Naive thymus-derived CD4-positive, alpha-beta T cell (primary cell): Measurements from ENCODE around the gene TOPORS. TPM values are rescaled to one million over a fixed set of nuclear protein-coding genes. Genes with fewer than 3 reads are reported as not detected.

Source experiments
- ATAC-seq: fragments of 150-1000 bp; cut with Tn5 transposase; 2 replicates; pipeline ENCODE4 v1.10.0; 2021; ENCODE audit warnings: mild to moderate bottlenecking, moderate library complexity
- CTCF ChIA-PET: fragments of 350-600 bp; sonication (Branson Sonifier 250); formaldehyde crosslinking; loops from one replicate; lab custom pipeline; 2021; ENCODE audit warnings: antibody characterized with exemption; lab: Charles Lee
- POLR2A ChIA-PET: fragments of 350-600 bp; sonication (Branson Sonifier 250); formaldehyde crosslinking; loops from one replicate; lab custom pipeline; 2021; ENCODE audit warnings: antibody characterized with exemption, inconsistent platforms; lab: Charles Lee
- DNase-seq, 9 donors: peaks; one replicate each; pipeline versions ENCODE4 v3.0.0 to v3.0.0-alpha.2; 2020 to 2022; ENCODE audit warnings: mixed read lengths in 1 of 9
- H3K27ac ChIP-seq: one replicate; pipeline ENCODE4 v1.7.0; 2013; ENCODE audit warnings: mild to moderate bottlenecking, low read depth, low read length, moderate library complexity
- H3K27me3 ChIP-seq, 2 donors: one replicate each; pipeline ENCODE4 v1.7.0; 2013; ENCODE audit warnings: low read length in 2 of 2, mild to moderate bottlenecking in 2 of 2, moderate library complexity in 2 of 2; ENCODE audit not compliant: control insufficient read depth in 2 of 2, insufficient read depth in 2 of 2
- H3K36me3 ChIP-seq, 3 experiments: 1 replicate in 2 of 3; 2 replicates in 1 of 3; pipeline ENCODE4 v1.7.0; 2013; ENCODE audit warnings: low read length in 3 of 3, mild to moderate bottlenecking in 3 of 3, moderate library complexity in 1 of 3; ENCODE audit not compliant: insufficient read depth in 3 of 3, control insufficient read depth in 2 of 3
- H3K4me1 ChIP-seq, 2 donors: one replicate each; pipeline ENCODE4 v1.7.0; 2013; ENCODE audit warnings: low read length in 2 of 2, mild to moderate bottlenecking in 2 of 2, moderate library complexity in 1 of 2; ENCODE audit not compliant: control insufficient read depth in 2 of 2, insufficient read depth in 2 of 2
- H3K4me3 ChIP-seq: 2 replicates; pipeline ENCODE4 v1.7.0; 2013; ENCODE audit warnings: mild to moderate bottlenecking, low read length
- H3K9me3 ChIP-seq, 3 experiments: 1 replicate in 2 of 3; 2 replicates in 1 of 3; pipeline ENCODE4 v1.7.0; 2013; ENCODE audit warnings: low read length in 3 of 3; ENCODE audit not compliant: control insufficient read depth in 2 of 3
- H3K27ac Mint-ChIP-seq, 9 donors: one replicate each; pipeline ENCODE4 v1.8.0; 2020 to 2022; ENCODE audit warnings: mixed read lengths in 9 of 9, mild to moderate bottlenecking in 8 of 9, moderate library complexity in 5 of 9, inconsistent platforms in 2 of 9
- H3K27me3 Mint-ChIP-seq, 5 donors: one replicate each; pipeline ENCODE4 v1.8.0; 2021 to 2022; ENCODE audit warnings: mixed read lengths in 5 of 5, mild to moderate bottlenecking in 1 of 5
- H3K36me3 Mint-ChIP-seq, 5 donors: one replicate each; pipeline ENCODE4 v1.8.0; 2020 to 2022; ENCODE audit warnings: mixed read lengths in 5 of 5, mild to moderate bottlenecking in 3 of 5, inconsistent platforms in 1 of 5
- H3K4me1 Mint-ChIP-seq, 7 donors: one replicate each; pipeline ENCODE4 v1.8.0; 2020 to 2022; ENCODE audit warnings: mixed read lengths in 7 of 7, mild to moderate bottlenecking in 3 of 7, inconsistent platforms in 1 of 7
- H3K4me3 Mint-ChIP-seq, 10 donors: one replicate each; pipeline ENCODE4 v1.8.0; 2020 to 2022; ENCODE audit warnings: mild to moderate bottlenecking in 10 of 10, mixed read lengths in 10 of 10, moderate library complexity in 6 of 10, inconsistent platforms in 2 of 10
- H3K9me3 Mint-ChIP-seq, 11 donors: one replicate each; pipeline ENCODE4 v1.8.0; 2020 to 2022; ENCODE audit warnings: mixed read lengths in 11 of 11, mild to moderate bottlenecking in 4 of 11, inconsistent platforms in 1 of 11, moderate library complexity in 1 of 11
- intact Hi-C, 2 donors: fragments of 100-400 bp; cut with micrococcal nuclease; formaldehyde crosslinking; loops; one replicate each; pipeline ENCODE4 v1.15.1; 2023
- polyA plus RNA-seq, 2 donors: library from polyadenylated mRNA; unstranded; fragments of 300-500 nt; fragmentation: Illumina TruSeq; gene quantifications; one replicate each; pipeline ENCODE4 v1.2.3, GENCODE V29; 2021
- total RNA-seq, 6 experiments: library from RNA in 5 of 6; stranded (reverse) in 5 of 6; gene quantifications; 1 replicate in 5 of 6; 2 replicates in 1 of 6; pipeline ENCODE4 v1.2.3 and lab custom pipeline; 2021 to 2026

Gene TOPORS
- total and polyA plus RNA-seq, 7 experiments from 2014 or later: 12.1 to 27.3 (median 24.4) TPM

DNA sequence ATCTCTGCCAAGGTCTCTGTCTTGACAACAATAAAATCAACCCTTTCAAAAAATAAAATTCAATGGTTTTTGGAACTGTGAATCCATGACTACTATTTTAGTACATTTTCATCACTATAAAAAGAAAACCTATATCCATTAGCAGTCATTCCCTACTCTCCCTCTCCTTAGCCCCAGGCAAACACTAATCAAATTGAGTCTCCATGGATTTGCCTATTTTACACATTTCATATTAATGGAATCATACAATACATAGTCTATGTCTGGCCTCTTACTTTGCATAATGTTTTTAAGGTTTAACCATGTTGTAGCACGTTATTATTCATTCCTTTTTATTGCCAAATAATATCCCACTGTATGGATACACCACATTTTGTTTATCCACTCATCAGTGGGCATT is 50.5 kb downstream of the TOPORS start:
- no peaks in the 10 kb centered on the region for H3K27me3 ChIP-seq
- Mint-ChIP-seq H3K4me3 (no peak overlapping the region), H3K4me1 (peaks cover 0 to 24% (median 11%) of the 10 kb centered on the region in 7 donors), H3K27me3 (no peaks in the 10 kb centered on the region), H3K27ac (peak overlapping the region in 4 of 9 donors; percentile 14 to 65 (median 30)), H3K36me3 (peaks cover 5 to 32% (median 20%) of the 10 kb centered on the region in 5 donors), H3K9me3 (no peaks in the 10 kb centered on the region)
- DNase-seq (no peak), ATAC-seq (no peak)
- ChIA-PET POLR2A (no interaction called here), CTCF (no interaction called here)
- H3K4me3 ChIP-seq: no peak overlapping the region
- H3K9me3 ChIP-seq: no peaks in the 10 kb centered on the region
- intact Hi-C loops: no loop called here
- H3K4me1 ChIP-seq: peaks cover 0 to 3% of the 10 kb centered on the region in 2 donors
- peaks cover 6 to 33% (median 12%) of the 10 kb centered on the region in 3 experiments for H3K36me3 ChIP-seq
- H3K27ac ChIP-seq: no peak overlapping the region

DNA sequence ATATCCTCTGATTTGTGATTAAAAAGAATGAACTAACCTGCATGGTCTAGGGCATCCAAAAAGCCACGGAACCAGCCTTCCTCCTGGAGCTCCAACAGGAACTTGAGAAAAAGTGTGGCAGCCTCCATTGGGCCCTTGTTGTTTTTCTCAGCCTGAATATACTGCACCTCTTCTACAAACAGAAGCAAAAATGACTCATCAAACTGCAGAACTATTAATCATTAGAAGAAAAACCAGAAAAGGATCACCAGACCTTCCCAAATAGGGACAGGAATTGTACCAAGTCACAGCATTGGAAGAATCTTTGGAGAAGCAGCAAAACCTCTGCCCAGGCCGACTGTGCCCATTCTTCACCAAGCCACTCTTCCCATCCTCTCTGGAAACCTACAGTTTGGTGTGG is 51.6 kb downstream of the TOPORS start:
- H3K9me3 ChIP-seq: no peaks in the 10 kb centered on the region
- H3K9me3 Mint-ChIP-seq: no peaks in the 10 kb centered on the region
- H3K27ac Mint-ChIP-seq: peak overlapping the region in 1 of 9 donors; percentile 26
- no peak overlapping the region for H3K27ac ChIP-seq
- no peaks in the 10 kb centered on the region for H3K4me1 ChIP-seq
- POLR2A ChIA-PET: no interaction called here
- H3K27me3 Mint-ChIP-seq: no peaks in the 10 kb centered on the region
- H3K4me1 Mint-ChIP-seq: peaks cover 0 to 18% (median 8%) of the 10 kb centered on the region in 7 donors
- DNase-seq: no peak
- H3K36me3 Mint-ChIP-seq: peaks cover 5 to 43% (median 28%) of the 10 kb centered on the region in 5 donors
- H3K27me3 ChIP-seq: no peaks in the 10 kb centered on the region
- H3K36me3 ChIP-seq: peaks cover 6 to 42% (median 12%) of the 10 kb centered on the region in 3 experiments
- CTCF ChIA-PET: no interaction called here
- intact Hi-C loops: no loop called here
- no peak for ATAC-seq
- no peak overlapping the region for H3K4me3 ChIP-seq
- H3K4me3 Mint-ChIP-seq: no peak overlapping the region

DNA sequence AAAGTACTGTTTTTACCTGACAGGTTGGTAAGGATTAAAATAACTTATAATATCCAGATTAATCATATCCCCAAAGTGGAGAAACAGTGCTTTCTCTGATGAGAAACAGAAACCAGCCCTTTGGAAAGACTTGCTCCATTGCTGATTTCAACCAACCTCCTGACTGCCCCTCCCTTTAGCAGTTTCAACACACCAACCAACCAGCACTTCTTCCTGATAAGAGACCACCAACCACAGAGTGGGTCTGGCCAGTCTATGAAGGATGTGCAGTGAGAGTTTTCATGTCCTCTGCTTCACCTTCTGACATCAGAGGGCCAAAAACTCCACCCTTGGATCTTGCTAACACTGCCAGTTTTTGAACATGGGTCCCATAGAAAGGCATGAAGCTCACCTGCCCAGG is 54.5 kb downstream of the TOPORS start:
- H3K4me3 ChIP-seq: no peak overlapping the region
- peaks cover 6 to 41% (median 12%) of the 10 kb centered on the region in 3 experiments for H3K36me3 ChIP-seq
- H3K27ac Mint-ChIP-seq: peak overlapping the region in 3 of 9 donors; percentile 19 to 83 (median 23)
- peaks cover 0 to 10% (median 4%) of the 10 kb centered on the region in 7 donors for H3K4me1 Mint-ChIP-seq
- POLR2A ChIA-PET: no interaction called here
- intact Hi-C loops: no loop called here
- DNase-seq (no peak), ATAC-seq (no peak)
- CTCF ChIA-PET: no interaction called here
- H3K9me3 Mint-ChIP-seq: no peaks in the 10 kb centered on the region
- H3K36me3 Mint-ChIP-seq: peaks cover 5 to 47% (median 30%) of the 10 kb centered on the region in 5 donors
- H3K4me3 Mint-ChIP-seq: no peak overlapping the region
- no peaks in the 10 kb centered on the region for H3K27me3 Mint-ChIP-seq
- no peak overlapping the region for H3K27ac ChIP-seq
- no peaks in the 10 kb centered on the region for H3K27me3 ChIP-seq
- H3K9me3 ChIP-seq: no peaks in the 10 kb centered on the region
- no peaks in the 10 kb centered on the region for H3K4me1 ChIP-seq

DNA sequence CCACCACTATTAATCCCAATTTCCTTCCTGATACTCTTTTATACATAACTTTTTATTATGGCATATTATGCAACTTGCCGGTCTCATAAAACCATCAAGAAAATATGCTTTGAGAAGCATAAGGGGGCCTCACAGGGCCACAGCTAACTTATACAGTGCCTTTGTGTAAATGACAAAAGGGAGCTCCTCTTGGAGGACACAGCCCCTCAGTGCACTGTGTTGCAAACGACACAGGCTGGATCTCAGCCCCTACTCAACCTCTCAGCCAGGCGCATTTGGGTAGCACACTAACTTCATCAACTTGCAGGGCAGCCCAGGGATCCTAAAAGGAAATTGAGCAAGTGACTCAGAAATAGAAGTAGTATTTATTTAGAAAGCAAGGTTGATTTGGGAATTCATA is 61.8 kb downstream of the TOPORS start:
- H3K27me3 Mint-ChIP-seq: no peaks in the 10 kb centered on the region
- H3K4me3 Mint-ChIP-seq: no peak overlapping the region
- no peak overlapping the region for H3K4me3 ChIP-seq
- ChIA-PET CTCF (interaction anchor here (1.1 kb wide), 1 partner anchor 112 kb away, joined by 6 read pairs; no protein-coding TSS in a partner anchor), POLR2A (no interaction called here)
- no peaks in the 10 kb centered on the region for H3K9me3 ChIP-seq
- H3K27ac ChIP-seq: no peak overlapping the region
- peaks cover 10 to 60% (median 30%) of the 10 kb centered on the region in 3 experiments for H3K36me3 ChIP-seq
- DNase-seq: no peak
- H3K36me3 Mint-ChIP-seq: peaks cover 10 to 53% (median 36%) of the 10 kb centered on the region in 5 donors
- H3K9me3 Mint-ChIP-seq: no peaks in the 10 kb centered on the region
- ATAC-seq: no peak
- no peaks in the 10 kb centered on the region for H3K4me1 ChIP-seq
- H3K27ac Mint-ChIP-seq: peak overlapping the region in 2 of 9 donors; percentile 14 to 39
- no peaks in the 10 kb centered on the region for H3K27me3 ChIP-seq
- intact Hi-C loops: loop anchor here (2.0 to 5.0 kb wide), 2 partner anchors 34 to 37 kb away; partner anchors contain the start of gene RIGI (in 1 of the 2)
- H3K4me1 Mint-ChIP-seq: peaks cover 0 to 1% (median 0%) of the 10 kb centered on the region in 7 donors

Other genes with a start within 250 kb of the TOPORS start
- 10 to 100 TPM in 1 of 5 experiments, 1 to 10 TPM in 4; 4.7 to 10.5 (median 7.4) TPM for gene ACO1, start 167.9 kb downstream of the TOPORS start, total RNA-seq
- gene ACO1, start 167.9 kb downstream of the TOPORS start, polyA plus RNA-seq: 10 to 100 TPM in 1 of 2 donors, 1 to 10 TPM in 1; 9.6 to 12.3 TPM
- gene RIGI, start 26.4 kb downstream of the TOPORS start, total RNA-seq: 10 to 100 TPM in 4 of 5 experiments, 1 to 10 TPM in 1; 8.6 to 29.6 (median 26.8) TPM
- gene RIGI, start 26.4 kb downstream of the TOPORS start, polyA plus RNA-seq: 10 to 100 TPM; 12.6 to 17.3 TPM
- gene SMIM27, start 259 bp downstream of the TOPORS start, total RNA-seq: 10 to 100 TPM; 15.1 to 38.5 (median 25.7) TPM
- 100 to 1,000 TPM in 1 of 2 donors, 10 to 100 TPM in 1; 41.3 to 108 TPM for gene SMIM27, start 259 bp downstream of the TOPORS start, polyA plus RNA-seq
- 10 to 100 TPM; 10.4 to 45.1 (median 14.5) TPM for gene NDUFB6, start 20.6 kb upstream of the TOPORS start, total RNA-seq
- 10 to 100 TPM; 35.0 to 75.9 TPM for gene NDUFB6, start 20.6 kb upstream of the TOPORS start, polyA plus RNA-seq
- gene TAF1L, start 83.1 kb upstream of the TOPORS start, total RNA-seq: under 1 TPM in 3 of 5 experiments, not detected in 2; 0.05 TPM
- gene TAF1L, start 83.1 kb upstream of the TOPORS start, polyA plus RNA-seq: not detected
- gene TMEM215, start 231.0 kb upstream of the TOPORS start, total RNA-seq: not detected
- not detected for gene TMEM215, start 231.0 kb upstream of the TOPORS start, polyA plus RNA-seq